GM18498 (cell line): ENCODE data around the gene CSH2.
"Not testable (repeated sequence)": the region's sequence is repeated elsewhere in the genome, so short reads cannot be mapped to it uniquely, and the experiment has no call there.

ENCODE experiments used
- ATAC-seq: cut with Tn5 transposase; IDR thresholded peaks from one replicate; pipeline ENCODE4 v1.9.1; 2021; ENCODE audit warnings: mild to moderate bottlenecking, moderate library complexity; ENCODE audit not compliant: unreplicated experiment

Gene CSH2

DNA sequence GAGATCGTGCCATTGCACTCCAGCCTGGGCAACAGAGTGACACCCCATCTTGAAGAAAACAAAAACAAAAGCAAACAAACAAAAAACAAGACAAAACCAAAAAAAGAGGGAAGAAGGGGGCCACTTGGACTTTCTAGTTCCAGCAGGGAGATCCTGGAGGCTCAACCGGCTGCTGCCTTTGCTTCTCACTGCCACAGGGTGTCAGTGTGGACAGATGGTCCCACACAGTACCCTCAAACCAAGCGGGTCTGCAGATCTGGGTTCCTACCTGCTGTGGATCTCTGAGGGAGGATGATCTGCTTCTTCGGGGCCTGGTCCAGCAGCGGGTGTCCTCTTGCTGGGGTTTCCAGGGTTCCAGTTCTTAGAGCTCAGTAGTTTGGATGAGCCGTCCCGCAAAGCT lies 6.9 kb downstream of the CSH2 start:
- ATAC-seq = not testable (repeated sequence)

- ATAC-seq = no peak
Observed at GRCh38 chr17:63859257-63859656, 14.2 kb downstream of the CSH2 start.

DNA sequence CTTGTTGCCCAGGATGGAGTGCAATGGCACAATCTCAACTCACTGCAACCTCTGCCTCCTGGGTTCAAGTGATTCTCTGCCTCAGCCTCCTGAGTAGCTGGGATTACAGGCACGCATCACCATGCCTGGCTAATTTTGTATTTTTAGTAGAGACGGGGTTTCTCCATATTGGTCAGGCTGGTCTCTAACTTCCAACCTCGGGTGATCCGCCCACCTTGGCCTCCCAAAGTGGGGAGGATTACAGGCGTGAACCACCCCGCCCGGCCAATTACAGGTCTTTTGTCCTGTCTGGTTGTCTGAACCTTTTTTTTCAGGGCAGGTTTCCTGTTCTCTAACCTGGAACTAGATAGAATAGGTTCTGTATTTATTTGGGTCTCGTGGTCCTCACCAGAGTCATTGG lies 17.1 kb downstream of the CSH2 start:
- not testable (repeated sequence) for ATAC-seq

DNA sequence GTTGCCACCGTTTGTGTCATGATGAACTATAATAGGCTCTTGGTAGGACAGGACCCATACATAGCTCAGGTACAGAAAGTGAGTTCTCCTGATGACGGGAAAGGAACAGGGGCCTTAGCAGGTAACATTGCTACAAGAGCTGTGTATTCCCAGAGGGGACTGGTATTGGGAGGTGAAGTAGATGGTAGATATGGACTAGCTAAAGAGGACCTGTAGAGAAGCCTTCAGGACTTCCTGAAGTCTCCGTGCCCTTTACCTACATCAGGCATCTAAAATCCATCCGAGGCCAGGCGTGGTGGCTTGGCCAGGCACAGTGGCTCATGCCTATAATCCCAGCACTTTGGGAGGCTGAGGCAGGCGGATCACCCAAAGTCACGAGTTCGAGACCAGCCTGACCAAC lies 18.3 kb downstream of the CSH2 start:
- no peak for ATAC-seq

GRCh38 chr17:63854709-63855108 lies 18.8 kb downstream of the CSH2 start:
- ATAC-seq = no peak

DNA sequence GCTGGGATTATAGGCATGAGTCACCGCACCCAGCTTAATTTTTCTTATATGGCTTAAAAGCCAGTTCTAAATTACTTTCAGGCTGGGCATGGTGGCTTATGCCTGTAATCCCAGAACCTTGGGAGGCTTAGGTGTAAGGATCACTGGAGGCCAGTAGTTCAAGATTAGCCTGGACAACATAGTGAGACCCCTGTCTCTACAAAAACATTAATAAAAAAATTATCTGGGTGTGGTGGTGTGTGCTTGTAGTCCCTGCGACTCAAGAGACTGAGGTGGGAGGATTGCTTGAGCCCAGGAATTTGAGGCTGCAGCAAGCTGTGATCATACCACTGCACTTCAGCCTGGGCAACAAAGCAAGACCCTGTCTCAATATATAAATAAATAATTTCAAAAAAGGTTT lies 20.2 kb downstream of the CSH2 start:
- no peak for ATAC-seq

- ATAC-seq = no peak
Observed at GRCh38 chr17:63850401-63850800, 23.1 kb downstream of the CSH2 start.

DNA sequence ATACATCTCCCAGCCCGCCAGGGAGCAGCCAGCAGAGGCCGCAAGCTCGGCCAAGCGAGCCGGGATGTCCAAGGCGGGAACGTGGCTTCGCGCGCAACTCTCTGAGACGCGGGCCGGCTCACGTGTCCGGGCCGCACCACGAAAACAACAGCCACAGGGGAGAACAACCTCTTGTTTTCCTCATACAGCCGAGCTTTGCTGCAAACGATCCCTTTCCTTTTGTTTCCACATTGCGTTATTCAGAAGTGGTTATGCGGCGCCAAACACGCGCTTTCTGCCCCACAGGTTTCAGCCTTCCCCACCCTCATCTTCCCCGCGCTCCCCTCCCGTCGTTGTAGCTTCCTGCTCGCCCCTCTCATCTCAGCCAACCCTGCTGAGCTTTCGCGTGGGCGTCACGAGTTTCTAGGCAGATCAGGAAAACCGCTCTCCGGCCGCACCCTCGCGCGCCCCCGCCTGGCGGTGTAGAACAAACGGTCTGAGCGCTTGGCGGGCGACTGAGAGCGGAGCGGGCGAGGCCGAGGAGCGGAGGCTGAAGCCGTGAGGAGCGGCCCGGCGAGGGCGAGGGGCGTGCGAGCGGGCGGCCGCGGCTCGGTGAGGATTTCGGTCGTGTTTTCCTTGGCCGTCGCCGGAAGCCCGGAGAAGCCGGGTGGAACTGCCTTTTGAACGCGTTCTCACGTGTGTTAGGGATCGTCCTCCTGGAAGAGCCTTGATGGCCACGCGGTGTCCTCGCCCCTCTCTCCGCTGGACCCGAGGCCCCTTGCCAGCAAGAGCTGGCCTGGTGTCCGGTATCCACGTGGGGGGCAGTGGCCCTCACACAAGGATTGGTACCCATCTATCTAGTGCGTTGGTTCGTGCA lies 24.4 kb downstream of the CSH2 start:
- ATAC-seq = peak; percentile 88

DNA sequence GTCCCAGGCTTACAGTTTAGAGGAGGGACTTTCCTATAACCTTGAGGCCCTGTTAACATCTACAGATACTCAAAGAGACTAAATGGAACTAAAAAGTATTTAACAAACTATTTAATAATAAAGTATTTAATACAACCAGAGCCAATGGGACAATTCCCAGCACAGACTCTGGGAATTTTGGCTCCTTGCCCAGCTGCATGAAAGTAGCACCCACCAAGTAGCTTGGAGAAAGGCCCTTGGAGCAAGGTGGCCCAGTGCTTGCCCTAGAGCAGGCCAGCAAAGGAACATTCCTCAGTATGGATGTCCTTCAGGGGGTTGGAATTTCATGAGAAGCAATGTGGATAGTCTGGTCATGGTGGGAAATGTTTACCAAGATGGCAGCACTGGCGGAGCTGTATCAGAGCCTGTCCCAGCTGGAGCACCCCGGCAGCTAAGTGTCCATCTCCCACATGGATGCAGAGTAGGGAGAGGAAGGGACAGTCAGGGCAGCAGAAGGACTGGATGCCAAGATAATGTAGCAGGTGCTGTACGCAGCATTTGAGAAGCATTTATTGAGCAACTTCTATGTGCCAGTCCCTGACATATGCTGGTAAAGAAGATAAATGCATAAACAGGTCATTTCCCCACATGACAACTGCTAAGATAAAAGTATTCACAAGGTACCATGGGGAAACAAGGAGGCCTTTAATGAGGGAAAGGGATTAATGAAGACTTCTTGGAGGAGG lies 25.8 kb downstream of the CSH2 start:
- ATAC-seq = no peak

DNA sequence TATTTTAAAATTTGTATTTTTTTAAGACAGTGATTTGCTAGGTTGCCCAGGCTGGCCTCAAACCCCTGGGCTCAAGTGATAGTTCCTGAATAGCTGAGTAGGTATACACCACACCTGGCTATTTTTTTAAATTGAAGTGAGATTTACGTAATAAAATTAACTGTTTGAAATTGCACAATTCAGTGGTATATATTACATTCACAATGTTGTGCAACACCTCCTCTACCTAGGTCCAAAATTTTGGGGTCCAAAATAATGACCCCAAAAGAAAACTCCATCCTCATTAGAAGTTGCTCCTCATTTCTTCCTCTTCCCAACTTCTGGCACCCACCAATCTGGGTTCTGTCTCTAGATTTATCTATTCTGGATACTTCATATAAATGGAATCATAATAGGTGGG lies 28.0 kb downstream of the CSH2 start:
- no peak for ATAC-seq

DNA sequence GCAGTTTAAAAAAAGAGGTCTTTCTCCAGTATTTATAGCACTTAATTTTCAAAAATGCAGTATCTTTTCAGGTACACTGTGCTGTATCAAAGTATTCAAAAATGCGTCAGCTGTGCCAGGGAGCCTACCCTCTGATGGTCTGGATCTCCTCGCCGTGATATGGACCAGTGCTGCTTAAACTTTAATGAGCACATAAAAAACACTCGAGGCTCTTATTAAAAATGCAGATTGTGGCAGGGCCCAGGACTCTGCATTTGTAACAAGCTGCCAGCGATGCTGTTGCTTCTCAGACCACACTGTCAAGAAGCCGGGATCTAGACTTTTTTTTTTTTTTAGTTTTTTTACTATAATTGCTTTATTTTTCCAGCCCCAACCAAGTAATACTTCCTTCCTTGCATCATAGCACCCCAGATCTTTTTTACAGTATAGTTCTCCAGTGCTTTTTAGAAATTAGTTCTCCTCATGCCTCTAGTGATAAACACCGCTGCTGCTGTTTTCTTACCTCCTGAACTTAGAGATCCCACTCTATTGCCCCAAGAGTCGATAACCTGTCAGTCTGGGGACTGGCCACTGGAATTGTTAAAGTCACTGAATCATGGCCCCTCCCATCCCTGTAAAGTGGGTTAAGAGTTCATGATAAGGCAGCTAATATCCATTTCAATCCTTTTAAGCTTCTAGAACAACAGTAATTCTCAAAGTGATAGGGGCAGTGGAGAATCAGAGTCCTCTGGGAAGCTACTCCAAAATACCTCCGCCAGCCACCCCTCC lies 29.4 kb downstream of the CSH2 start:
- ATAC-seq = no peak

GRCh38 chr17:63843387-63843888 lies 30.0 kb downstream of the CSH2 start:
- ATAC-seq = not testable (repeated sequence)

DNA sequence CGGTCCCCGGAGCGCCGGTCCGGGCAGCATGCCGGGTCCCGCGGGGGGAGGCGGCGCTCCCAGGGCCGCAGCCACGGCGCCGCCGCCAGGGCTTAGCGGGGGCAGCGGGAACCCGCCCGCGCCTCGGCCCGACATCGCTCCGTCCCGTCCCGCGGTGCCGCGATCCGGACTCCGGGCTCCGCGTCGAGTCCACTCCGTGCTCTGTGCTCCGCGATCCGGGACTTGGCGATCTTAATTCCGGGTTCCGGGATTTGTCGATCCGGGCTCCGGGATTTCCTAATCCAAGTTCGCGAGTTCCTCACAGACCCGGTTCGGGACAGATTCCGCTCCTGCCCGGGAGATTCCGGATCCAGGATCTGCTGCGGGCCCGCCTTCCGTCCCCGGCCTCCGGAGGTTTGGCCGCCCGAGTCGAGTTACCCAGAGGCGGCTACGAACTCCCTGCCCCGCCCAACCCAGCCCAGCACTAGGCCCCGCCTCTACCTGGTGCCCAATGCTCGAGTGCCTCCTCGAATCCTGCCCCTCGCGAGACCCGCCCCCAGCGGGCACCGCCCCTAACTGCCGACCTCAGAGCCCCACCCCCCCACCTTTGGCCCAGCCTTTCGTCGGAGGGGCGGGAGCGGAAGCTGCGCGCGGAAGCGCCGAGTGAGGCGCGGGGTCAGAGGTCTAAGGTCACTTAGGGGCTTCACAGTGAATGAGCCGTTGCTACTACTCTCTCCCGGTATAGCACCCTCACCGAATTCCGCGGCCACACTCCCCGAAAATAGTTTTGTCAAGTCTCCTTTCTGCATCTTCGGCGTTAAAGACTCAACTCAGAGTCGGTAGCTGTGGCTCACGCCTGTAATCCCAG lies 30.7 kb downstream of the CSH2 start, which contains the start of gene SMARCD2:
Gene SMARCD2 (minus strand): TSS at position 146 of the 847 bp plus-strand sequence. CDS start 11 bp downstream, at position 135.
- peak; percentile 84 for ATAC-seq

- ATAC-seq = peak; percentile 40
Observed at GRCh38 chr17:63842173-63842539, 31.3 kb downstream of the CSH2 start.

DNA sequence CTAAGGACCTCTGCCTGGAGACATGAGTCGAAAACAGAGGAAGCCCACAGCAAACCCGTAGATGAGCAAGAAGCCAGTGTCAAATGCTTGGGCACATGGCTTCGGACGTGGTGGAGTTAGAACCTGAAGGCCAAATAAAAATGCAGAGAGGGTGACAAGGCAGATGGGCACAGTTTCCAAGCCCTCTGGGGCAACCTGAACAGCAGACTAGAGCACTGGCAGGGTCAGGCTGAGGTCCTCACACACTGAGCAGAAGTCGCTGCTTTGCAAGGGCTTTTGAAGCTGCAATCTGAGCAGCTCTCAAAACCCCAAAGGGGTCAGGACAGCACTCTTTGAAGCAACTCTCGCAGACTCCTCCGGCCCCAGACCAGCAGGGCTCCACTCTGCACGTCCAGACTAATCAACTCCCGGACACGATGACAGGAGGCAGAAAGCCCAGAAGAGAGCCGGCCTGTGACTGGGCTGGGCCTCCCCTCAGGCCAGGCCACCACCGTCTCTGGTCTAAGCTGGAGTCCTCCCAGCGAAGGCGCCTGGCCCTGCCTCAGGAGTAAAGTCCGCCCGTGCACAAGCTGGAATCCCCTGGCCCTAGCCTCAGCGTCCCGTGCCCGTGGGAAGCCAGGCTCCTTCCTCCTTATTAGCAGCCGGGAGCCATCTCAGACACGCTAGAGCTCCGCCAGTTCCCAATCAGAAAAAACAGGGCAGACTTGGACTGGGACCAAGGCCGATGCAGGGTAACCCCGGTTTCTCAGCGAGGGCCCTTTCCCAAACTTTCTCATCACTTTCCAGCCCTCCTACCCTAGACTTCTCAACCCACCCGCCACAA lies 31.9 kb downstream of the CSH2 start:
- no peak for ATAC-seq

- ATAC-seq = no peak
Observed at GRCh38 chr17:63840591-63841349, 32.7 kb downstream of the CSH2 start.

GRCh38 chr17:63838631-63839171 lies 34.8 kb downstream of the CSH2 start:
- no peak for ATAC-seq

DNA sequence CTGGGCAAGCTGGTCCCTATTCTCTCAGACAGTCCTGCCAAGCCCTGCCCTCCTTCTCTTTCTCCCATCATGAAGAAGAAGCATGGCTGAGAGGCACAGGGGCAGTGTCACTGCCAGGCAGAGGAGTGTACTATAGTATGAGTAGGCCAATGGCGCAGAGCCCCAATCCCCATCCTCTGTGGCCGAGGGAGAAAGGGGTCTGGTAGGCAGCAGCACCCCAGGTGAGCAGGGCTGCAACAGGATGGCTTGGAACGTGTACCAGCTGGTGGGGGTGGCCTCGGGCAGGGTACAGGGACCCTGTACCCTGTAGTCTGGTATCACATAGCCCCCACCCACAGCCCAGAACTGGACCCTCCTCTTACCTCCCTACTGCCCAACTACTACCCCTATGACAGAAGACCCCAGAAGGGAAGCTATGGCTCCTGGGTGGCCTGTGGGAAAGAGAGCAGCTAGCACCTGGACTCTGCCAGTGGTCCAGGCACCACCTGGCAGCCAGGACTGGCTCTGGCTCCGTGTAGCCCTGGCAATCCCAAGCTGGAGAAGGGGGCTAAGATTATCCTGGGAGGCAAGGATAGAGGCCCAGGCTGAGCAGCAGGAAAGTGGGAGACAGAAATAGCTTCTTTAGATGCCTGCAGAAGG lies 35.4 kb downstream of the CSH2 start:
- no peak for ATAC-seq
